Measurements from ENCODE around the gene TSPAN14.

DNA sequence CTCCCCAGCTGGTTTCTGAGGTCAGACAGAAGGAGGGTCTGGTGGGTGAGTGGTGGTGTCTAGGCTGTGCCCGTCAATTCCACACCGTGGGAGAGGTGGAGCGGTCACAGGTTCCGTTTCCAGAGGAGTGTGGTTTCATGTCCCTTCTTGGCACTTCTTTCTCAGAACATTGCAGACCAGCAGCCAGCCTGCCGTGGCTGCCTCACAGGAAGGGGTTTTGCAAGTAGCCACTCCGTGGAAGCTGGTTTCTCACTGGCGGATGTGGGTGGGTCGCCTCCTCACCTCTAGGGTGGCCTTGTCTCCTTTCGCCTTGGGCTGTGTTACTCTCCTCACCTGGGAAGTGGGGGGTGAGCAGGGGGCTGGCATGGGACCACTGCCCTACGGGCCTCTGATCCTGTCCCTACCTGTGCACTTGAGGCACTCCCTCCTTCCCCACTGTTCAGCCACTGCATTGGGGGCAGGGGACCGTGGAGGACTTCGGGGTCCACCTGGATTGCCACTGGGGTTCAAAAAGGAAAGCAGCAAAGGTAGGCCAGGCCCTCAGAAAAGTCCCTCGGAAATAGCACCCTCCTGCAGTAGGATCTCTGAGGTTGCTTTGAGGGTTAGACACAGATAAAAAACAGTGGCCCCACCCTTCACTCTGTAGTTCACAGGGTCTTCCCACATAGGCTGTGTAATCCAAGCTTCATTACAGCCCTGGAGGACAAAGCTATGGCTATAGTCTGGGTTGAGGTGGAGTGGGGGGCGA is 33.9 kb downstream of the TSPAN14 start:
- TF ChIP-seq, protein P1, sequence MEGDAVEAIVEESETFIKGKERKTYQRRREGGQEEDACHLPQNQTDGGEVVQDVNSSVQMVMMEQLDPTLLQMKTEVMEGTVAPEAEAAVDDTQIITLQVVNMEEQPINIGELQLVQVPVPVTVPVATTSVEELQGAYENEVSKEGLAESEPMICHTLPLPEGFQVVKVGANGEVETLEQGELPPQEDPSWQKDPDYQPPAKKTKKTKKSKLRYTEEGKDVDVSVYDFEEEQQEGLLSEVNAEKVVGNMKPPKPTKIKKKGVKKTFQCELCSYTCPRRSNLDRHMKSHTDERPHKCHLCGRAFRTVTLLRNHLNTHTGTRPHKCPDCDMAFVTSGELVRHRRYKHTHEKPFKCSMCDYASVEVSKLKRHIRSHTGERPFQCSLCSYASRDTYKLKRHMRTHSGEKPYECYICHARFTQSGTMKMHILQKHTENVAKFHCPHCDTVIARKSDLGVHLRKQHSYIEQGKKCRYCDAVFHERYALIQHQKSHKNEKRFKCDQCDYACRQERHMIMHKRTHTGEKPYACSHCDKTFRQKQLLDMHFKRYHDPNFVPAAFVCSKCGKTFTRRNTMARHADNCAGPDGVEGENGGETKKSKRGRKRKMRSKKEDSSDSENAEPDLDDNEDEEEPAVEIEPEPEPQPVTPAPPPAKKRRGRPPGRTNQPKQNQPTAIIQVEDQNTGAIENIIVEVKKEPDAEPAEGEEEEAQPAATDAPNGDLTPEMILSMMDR (conservative IDR thresholded peaks at IDR 0.05 in 1 of 2, IDR thresholded peaks at IDR 0.05 in 1 of 2; ENCODE audit: low read depth in 1 of 2, low read length in 2 of 2) = no peak
- TF ChIP-seq EZH2 (IDR thresholded peaks at IDR 0.05; ENCODE audit: low read length, missing control alignments) = no peak
